Natural killer cell (primary cell): ENCODE data around the gene HTR4. TPM values are rescaled to one million over a fixed set of nuclear protein-coding genes. Genes with fewer than 3 reads are reported as not detected.

ENCODE experiments used
- ATAC-seq, 3 donors: fragments of 150-1000 bp in 2 of 3; fragments of 200-7000 bp in 1 of 3; cut with Tn5 transposase; 1 replicate in 1 of 3; 2 replicates in 2 of 3; pipeline ENCODE4 v1.10.0; 2021; ENCODE audit warnings: mild to moderate bottlenecking in 2 of 3, moderate library complexity in 2 of 3
- DNase-seq, 2 donors: peaks; one replicate each; pipeline versions ENCODE4 v3.0.0 to v3.0.0-alpha.2; 2013 to 2021; ENCODE audit warnings: mixed read lengths in 1 of 2
- H3K27ac ChIP-seq: one replicate; pipeline ENCODE4 v1.5.1; 2013; ENCODE audit warnings: mild to moderate bottlenecking, low read length
- H3K27me3 ChIP-seq: one replicate; pipeline ENCODE4 v1.6.1; 2013; ENCODE audit warnings: low read length; ENCODE audit not compliant: control insufficient read depth, insufficient read depth
- H3K36me3 ChIP-seq: one replicate; pipeline ENCODE4 v1.6.1; 2013; ENCODE audit warnings: low read length; ENCODE audit not compliant: control insufficient read depth, insufficient read depth
- H3K4me1 ChIP-seq: one replicate; pipeline ENCODE4 v1.6.1; 2013; ENCODE audit warnings: low read length; ENCODE audit not compliant: control insufficient read depth, insufficient read depth
- H3K4me3 ChIP-seq: one replicate; pipeline ENCODE4 v1.5.1; 2013; ENCODE audit warnings: low read length
- H3K9me3 ChIP-seq: one replicate; pipeline ENCODE4 v1.6.1; 2013; ENCODE audit warnings: low read length; ENCODE audit not compliant: control insufficient read depth, insufficient read depth
- H3K27ac Mint-ChIP-seq, 2 donors: one replicate each; pipeline ENCODE4 v1.8.0; 2022; ENCODE audit warnings: mild to moderate bottlenecking in 2 of 2, mixed read lengths in 2 of 2, moderate library complexity in 1 of 2
- H3K27me3 Mint-ChIP-seq, 2 donors: one replicate each; pipeline ENCODE4 v1.8.0; 2022; ENCODE audit warnings: low read depth in 2 of 2, mixed read lengths in 2 of 2
- H3K36me3 Mint-ChIP-seq: one replicate; pipeline ENCODE4 v1.8.0; 2022; ENCODE audit warnings: mixed read lengths
- H3K4me1 Mint-ChIP-seq, 2 donors: one replicate each; pipeline ENCODE4 v1.8.0; 2022; ENCODE audit warnings: mixed read lengths in 2 of 2
- H3K4me3 Mint-ChIP-seq: one replicate; pipeline ENCODE4 v1.8.0; 2022; ENCODE audit warnings: mild to moderate bottlenecking, moderate library complexity, mixed read lengths
- H3K9me3 Mint-ChIP-seq, 2 donors: one replicate each; pipeline ENCODE4 v1.8.0; 2022; ENCODE audit warnings: mixed read lengths in 2 of 2
- CTCF ChIP-seq: fragments of 200-600 bp; IDR thresholded peaks from one replicate; pipeline ENCODE4 v1.8.0; 2022; ENCODE audit warnings: antibody characterized with exemption
- WGBS: methylation state at CpG from one replicate; pipeline ENCODE4 v1.1.7; 2013; ENCODE audit warnings: missing lambda C conversion rate; ENCODE audit not compliant: insufficient coverage; 5-methylcytosine and 5-hydroxymethylcytosine counted together
- intact Hi-C: fragments of 100-400 bp; cut with micrococcal nuclease; formaldehyde crosslinking; loops from one replicate; pipeline ENCODE4 v1.14.2; 2022
- total RNA-seq, 4 donors: library from RNA; stranded (reverse); fragments of 120-200 nt in 1 of 4; gene quantifications; one replicate each; pipeline versions ENCODE4 v1.2.3 to v1.2.4, GENCODE V29; 2013 to 2022

Gene HTR4
- total RNA-seq, 3 donors from 2014 or later (not counting 1 experiment from before 2014, with no cell fraction given): not detected

DNA sequence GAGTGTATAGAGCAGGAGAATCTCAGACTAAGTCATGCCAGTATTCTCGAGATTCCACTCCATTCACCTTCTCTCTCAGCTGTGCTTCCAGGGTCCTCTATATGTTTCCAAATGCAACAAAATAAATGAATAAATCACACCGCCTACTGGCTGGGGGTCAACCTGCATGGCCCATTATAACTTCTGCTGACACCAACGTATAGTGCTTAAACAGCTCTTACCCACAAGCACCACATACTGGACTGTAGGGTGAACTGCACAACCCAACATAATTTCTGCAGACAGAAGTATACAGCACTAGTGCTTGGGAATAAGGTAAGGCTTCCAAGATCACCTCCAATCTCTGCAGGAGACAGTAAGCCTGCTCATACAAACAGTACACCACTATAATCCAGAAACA is 33.1 kb upstream of the HTR4 start:
- H3K4me1 ChIP-seq: no peaks in the 10 kb centered on the region
- DNase-seq (peak in 1 of 2 donors; percentile 6), ATAC-seq (peak in 2 of 3 donors; percentile 48 to 53)
- 65% methylated on average over 3 of the region's 3 CpGs for WGBS
- no peaks in the 10 kb centered on the region for H3K9me3 ChIP-seq
- Mint-ChIP-seq H3K4me1 (no peaks in the 10 kb centered on the region), H3K9me3 (peaks cover 2 to 3% of the 10 kb centered on the region in 2 donors), H3K27me3 (peaks cover 17 to 21% of the 10 kb centered on the region in 2 donors), H3K4me3 (no peak overlapping the region), H3K36me3 (peaks cover 15% of the 10 kb centered on the region), H3K27ac (no peak overlapping the region)
- H3K4me3 ChIP-seq: no peak overlapping the region
- peaks cover 2% of the 10 kb centered on the region for H3K27me3 ChIP-seq
- intact Hi-C loops: no loop called here
- H3K27ac ChIP-seq: no peak overlapping the region
- H3K36me3 ChIP-seq: no peaks in the 10 kb centered on the region
- no peak for TF ChIP-seq CTCF

GRCh38 chr5:148686660-148687059 is 32.3 kb upstream of the HTR4 start:
- H3K4me3 Mint-ChIP-seq: no peak overlapping the region
- peaks cover 2 to 3% of the 10 kb centered on the region in 2 donors for H3K9me3 Mint-ChIP-seq
- Histone ChIP-seq H3K4me1 (no peaks in the 10 kb centered on the region), H3K27ac (no peak overlapping the region), H3K4me3 (no peak overlapping the region), H3K27me3 (peaks cover 2% of the 10 kb centered on the region), H3K36me3 (no peaks in the 10 kb centered on the region), H3K9me3 (no peaks in the 10 kb centered on the region)
- H3K27me3 Mint-ChIP-seq: peaks cover 18 to 21% of the 10 kb centered on the region in 2 donors
- no peak overlapping the region for H3K27ac Mint-ChIP-seq
- DNase-seq (no peak), ATAC-seq (no peak)
- peaks cover 15% of the 10 kb centered on the region for H3K36me3 Mint-ChIP-seq
- no peak for TF ChIP-seq CTCF
- no peaks in the 10 kb centered on the region for H3K4me1 Mint-ChIP-seq
- intact Hi-C loops: no loop called here

DNA sequence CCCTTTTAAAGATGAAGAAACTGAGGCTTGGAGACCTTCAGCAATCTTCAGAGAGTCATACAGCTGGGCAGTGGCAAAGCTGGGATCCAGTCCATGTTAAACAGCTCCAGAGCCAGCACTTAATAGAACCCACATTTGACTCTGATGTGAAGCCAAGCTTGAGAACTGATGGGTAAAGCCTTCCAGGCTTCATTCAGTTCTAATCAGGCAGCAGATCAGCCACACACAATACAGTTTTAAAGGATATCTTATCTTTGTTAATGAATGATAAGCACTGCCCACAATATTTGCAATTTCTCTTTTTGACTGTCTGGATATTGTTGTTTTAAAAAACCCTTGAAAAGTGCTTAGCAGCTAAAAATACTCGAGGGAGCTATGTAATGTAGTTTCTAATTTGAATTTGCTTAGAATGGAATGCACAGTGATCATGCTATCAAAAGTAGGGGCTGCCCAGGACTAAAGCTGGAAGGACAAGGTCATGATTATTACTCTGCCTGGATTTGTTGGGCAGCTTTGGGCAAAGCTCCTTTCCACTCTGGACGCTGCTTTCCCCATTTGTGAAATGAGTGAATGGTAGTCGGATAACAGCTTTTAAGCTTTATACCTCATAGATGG is 31.3 kb upstream of the HTR4 start:
- Mint-ChIP-seq H3K27ac (no peak overlapping the region), H3K4me3 (no peak overlapping the region), H3K27me3 (peaks cover 18% of the 10 kb centered on the region in 2 donors), H3K4me1 (no peaks in the 10 kb centered on the region), H3K9me3 (peaks cover 2 to 3% of the 10 kb centered on the region in 2 donors), H3K36me3 (peaks cover 15% of the 10 kb centered on the region)
- no peak for ATAC-seq
- Histone ChIP-seq H3K36me3 (no peaks in the 10 kb centered on the region), H3K4me1 (no peaks in the 10 kb centered on the region), H3K9me3 (no peaks in the 10 kb centered on the region), H3K4me3 (no peak overlapping the region), H3K27me3 (peaks cover 2% of the 10 kb centered on the region), H3K27ac (no peak overlapping the region)
- TF ChIP-seq CTCF: no peak
- 83% methylated on average over 3 of the region's 3 CpGs for WGBS
- intact Hi-C loops: no loop called here
- DNase-seq: no peak

DNA sequence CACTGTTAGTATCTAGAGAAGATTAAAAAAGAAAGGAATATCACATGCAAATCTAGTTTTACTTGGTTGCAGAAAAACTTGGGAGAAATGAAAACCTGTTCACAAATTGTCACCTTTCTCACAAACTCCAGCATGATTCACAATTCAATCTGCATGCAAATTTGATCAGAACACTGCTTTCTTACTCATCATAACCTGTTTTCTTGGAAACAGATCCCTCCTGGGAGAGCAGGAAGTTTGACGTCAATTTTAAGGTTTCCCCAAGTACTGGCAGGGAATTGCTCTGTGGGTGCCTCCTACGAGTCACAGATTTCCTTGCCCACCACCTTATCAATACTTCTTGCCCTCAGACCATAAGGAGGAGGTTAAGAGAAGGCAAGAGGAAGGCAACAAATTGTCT is 30.2 kb upstream of the HTR4 start:
- Histone ChIP-seq H3K36me3 (no peaks in the 10 kb centered on the region), H3K27ac (no peak overlapping the region), H3K4me3 (no peak overlapping the region), H3K27me3 (peaks cover 2% of the 10 kb centered on the region), H3K4me1 (no peaks in the 10 kb centered on the region), H3K9me3 (no peaks in the 10 kb centered on the region)
- peaks cover 0 to 3% of the 10 kb centered on the region in 2 donors for H3K9me3 Mint-ChIP-seq
- TF ChIP-seq CTCF: no peak
- intact Hi-C loops: no loop called here
- H3K27me3 Mint-ChIP-seq: peaks cover 15 to 20% of the 10 kb centered on the region in 2 donors
- WGBS: 38% methylated on average over 1 of the region's 2 CpGs
- no peak overlapping the region for H3K27ac Mint-ChIP-seq
- H3K4me1 Mint-ChIP-seq: no peaks in the 10 kb centered on the region
- DNase-seq: no peak
- no peak overlapping the region for H3K4me3 Mint-ChIP-seq
- ATAC-seq: no peak
- H3K36me3 Mint-ChIP-seq: peaks cover 15% of the 10 kb centered on the region
